BLaER1 (cell line): ENCODE results near the gene SECTM1.
"Not testable (repeated sequence)": the region's sequence is repeated elsewhere in the genome, so short reads cannot be mapped to it uniquely, and the experiment has no call there.

ENCODE experiments used
- H3K27ac ChIP-seq: shearing (Covaris generic); formaldehyde crosslinking; 2 replicates; pipeline ENCODE4 v1.8.1; 2022
- H3K27me3 ChIP-seq: shearing (Covaris generic); formaldehyde crosslinking; 2 replicates; pipeline ENCODE4 v1.8.1; 2022
- H3K36me3 ChIP-seq: shearing (Covaris generic); formaldehyde crosslinking; 2 replicates; pipeline ENCODE4 v1.8.1; 2022
- H3K4me1 ChIP-seq: shearing (Covaris generic); formaldehyde crosslinking; 2 replicates; pipeline ENCODE4 v1.8.1; 2022
- H3K4me2 ChIP-seq: shearing (Covaris generic); formaldehyde crosslinking; 2 replicates; pipeline ENCODE4 v1.8.1; 2022
- H3K4me3 ChIP-seq: shearing (Covaris generic); formaldehyde crosslinking; 2 replicates; pipeline ENCODE4 v1.8.1; 2022
- H3K9ac ChIP-seq: shearing (Covaris generic); formaldehyde crosslinking; 2 replicates; pipeline ENCODE4 v1.8.1; 2022
- H3K9me3 ChIP-seq: shearing (Covaris generic); formaldehyde crosslinking; 2 replicates; pipeline ENCODE4 v1.8.1; 2022
- H4K20me1 ChIP-seq: shearing (Covaris generic); formaldehyde crosslinking; 2 replicates; pipeline ENCODE4 v1.8.1; 2022
- Cebpa-rat ChIP-seq: shearing (Covaris generic); IDR thresholded peaks from 2 replicates; pipeline ENCODE4 v1.8.1; 2022

The SECTM1 gene

DNA sequence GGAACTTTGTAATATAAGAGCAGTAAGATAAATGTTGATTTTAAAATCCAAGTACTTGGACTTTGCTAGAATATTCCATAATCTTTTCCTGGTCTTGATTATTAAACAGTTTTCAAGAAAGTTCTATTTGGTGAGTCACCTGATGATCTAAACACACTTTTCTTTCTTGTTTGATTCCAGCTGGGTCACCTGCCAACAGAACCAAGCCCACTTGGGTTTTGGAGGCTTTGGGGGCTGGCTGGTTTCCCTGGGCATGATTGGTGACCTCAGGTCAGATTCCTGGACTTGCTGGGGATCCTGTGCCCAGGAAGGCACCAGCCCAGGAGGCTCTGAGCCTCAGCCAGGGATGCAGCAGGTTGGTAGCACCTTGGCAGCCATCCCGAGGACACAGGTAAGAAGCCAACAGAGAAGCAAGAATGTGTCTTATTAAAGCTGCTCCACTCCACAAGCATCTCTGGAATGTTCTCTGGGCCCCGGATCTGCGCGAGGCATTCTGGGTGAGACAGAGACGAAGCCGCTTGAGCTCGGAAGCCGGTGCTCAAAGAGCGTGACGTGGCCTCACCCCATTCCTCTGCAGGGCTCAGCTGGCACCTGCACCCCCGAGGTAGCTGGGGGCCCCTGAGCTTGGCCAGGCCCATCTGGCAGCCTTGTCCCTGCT lies 22.3 kb upstream of the SECTM1 start:
- H3K9ac ChIP-seq, result no peak overlapping the region
- H3K9me3 ChIP-seq, result no peaks in the 10 kb centered on the region

GRCh38 chr17:82354804-82355308 lies 21.3 kb upstream of the SECTM1 start:
- no peak overlapping the region for H3K27ac ChIP-seq
- peak overlapping the region; percentile 94 for H3K4me2 ChIP-seq
- H3K4me3 ChIP-seq, result no peak overlapping the region
- H3K27me3 ChIP-seq, result no peaks in the 10 kb centered on the region
- no peak overlapping the region for H3K9ac ChIP-seq
- H3K9me3 ChIP-seq, result no peaks in the 10 kb centered on the region
- peaks cover 81% of the 10 kb centered on the region for H3K4me1 ChIP-seq
- no peak for TF ChIP-seq Cebpa-rat
- no peaks in the 10 kb centered on the region; the same call in 1 of the 2 replicates for H4K20me1 ChIP-seq
- no peaks in the 10 kb centered on the region for H3K36me3 ChIP-seq

More for the DNA sequence above, 22.3 kb upstream of the SECTM1 start:
- no peaks in the 10 kb centered on the region for H3K36me3 ChIP-seq
- H3K4me2 ChIP-seq, result peak overlapping the region; percentile 14; the same call in 1 of the 2 replicates
- TF ChIP-seq Cebpa-rat, result no peak
- H4K20me1 ChIP-seq, result no peaks in the 10 kb centered on the region; the same call in 1 of the 2 replicates
- no peaks in the 10 kb centered on the region for H3K27me3 ChIP-seq
- H3K27ac ChIP-seq, result no peak overlapping the region
- H3K4me1 ChIP-seq, result peaks cover 71% of the 10 kb centered on the region
- H3K4me3 ChIP-seq, result no peak overlapping the region

DNA sequence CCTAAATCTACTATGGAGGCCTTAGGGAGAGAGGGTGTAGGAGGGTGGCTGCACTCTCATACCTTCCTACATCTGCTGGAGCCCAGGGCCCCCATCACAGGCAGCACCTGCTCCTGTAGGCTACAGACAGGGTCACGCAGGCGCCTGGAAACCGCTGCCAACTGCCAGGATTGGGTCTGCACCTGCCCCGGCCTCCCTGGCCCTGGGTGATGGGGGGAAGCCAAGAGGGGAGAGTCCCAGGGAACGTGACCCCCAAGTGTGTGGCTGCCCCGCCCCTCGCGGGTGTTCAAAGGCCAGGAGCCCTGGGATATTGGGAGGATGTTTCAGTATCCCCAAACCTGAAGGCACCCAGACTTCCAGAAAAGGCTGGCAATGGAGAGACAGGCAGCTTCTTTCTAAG lies 19.9 kb upstream of the SECTM1 start:
- no peak for TF ChIP-seq Cebpa-rat

GRCh38 chr17:82351713-82352488 lies 18.3 kb upstream of the SECTM1 start:
- peak overlapping the region; percentile 96 for H3K27ac ChIP-seq
- no peaks in the 10 kb centered on the region for H3K27me3 ChIP-seq
- H3K4me2 ChIP-seq, result peak overlapping the region; percentile 94
- H3K36me3 ChIP-seq, result no peaks in the 10 kb centered on the region
- peak overlapping the region; percentile 81 for H3K9ac ChIP-seq
- peaks cover 82% of the 10 kb centered on the region for H3K4me1 ChIP-seq
- no peak for TF ChIP-seq Cebpa-rat
- no peaks in the 10 kb centered on the region for H3K9me3 ChIP-seq
- no peaks in the 10 kb centered on the region; the same call in 1 of the 2 replicates for H4K20me1 ChIP-seq
- H3K4me3 ChIP-seq, result no peak overlapping the region

More for the DNA sequence above, 19.9 kb upstream of the SECTM1 start:
- Histone ChIP-seq H3K27ac (no peak overlapping the region), H3K27me3 (no peaks in the 10 kb centered on the region), H3K36me3 (no peaks in the 10 kb centered on the region), H3K9ac (no peak overlapping the region), H4K20me1 (no peaks in the 10 kb centered on the region; the same call in 1 of the 2 replicates), H3K4me2 (peak overlapping the region; percentile 94), H3K4me3 (no peak overlapping the region), H3K4me1 (peaks cover 84% of the 10 kb centered on the region), H3K9me3 (no peaks in the 10 kb centered on the region)

DNA sequence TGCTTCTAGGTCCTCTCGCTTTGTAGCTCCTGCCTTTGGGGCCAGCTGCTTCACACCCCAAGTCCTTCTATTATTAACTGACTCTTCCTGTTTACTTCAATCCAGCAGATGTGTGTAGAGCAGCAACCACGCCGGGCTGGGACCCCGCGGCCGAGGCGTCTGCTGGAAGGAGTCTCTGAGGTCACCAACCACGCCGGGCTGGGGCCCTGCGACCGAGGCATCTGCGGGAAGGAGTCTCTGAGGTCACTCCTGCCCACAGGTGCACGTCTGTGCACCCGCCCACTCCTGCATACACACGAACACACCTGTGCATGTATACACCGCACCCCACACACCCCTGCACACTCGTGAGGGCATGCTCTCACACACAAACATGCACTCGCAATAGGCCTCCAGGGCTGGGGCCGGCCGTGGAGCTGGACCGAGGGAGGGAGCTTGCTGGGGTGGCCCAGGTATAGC lies 17.7 kb upstream of the SECTM1 start:
- Histone ChIP-seq H3K4me3 (no peak overlapping the region; the same call in 1 of the 2 replicates), H3K27me3 (no peaks in the 10 kb centered on the region), H3K36me3 (no peaks in the 10 kb centered on the region), H3K27ac (peak overlapping the region; percentile 96), H3K9me3 (no peaks in the 10 kb centered on the region), H4K20me1 (no peaks in the 10 kb centered on the region; the same call in 1 of the 2 replicates), H3K4me2 (peak overlapping the region; percentile 94), H3K9ac (peak overlapping the region; percentile 81), H3K4me1 (peaks cover 82% of the 10 kb centered on the region)
- TF ChIP-seq Cebpa-rat, result no peak

DNA sequence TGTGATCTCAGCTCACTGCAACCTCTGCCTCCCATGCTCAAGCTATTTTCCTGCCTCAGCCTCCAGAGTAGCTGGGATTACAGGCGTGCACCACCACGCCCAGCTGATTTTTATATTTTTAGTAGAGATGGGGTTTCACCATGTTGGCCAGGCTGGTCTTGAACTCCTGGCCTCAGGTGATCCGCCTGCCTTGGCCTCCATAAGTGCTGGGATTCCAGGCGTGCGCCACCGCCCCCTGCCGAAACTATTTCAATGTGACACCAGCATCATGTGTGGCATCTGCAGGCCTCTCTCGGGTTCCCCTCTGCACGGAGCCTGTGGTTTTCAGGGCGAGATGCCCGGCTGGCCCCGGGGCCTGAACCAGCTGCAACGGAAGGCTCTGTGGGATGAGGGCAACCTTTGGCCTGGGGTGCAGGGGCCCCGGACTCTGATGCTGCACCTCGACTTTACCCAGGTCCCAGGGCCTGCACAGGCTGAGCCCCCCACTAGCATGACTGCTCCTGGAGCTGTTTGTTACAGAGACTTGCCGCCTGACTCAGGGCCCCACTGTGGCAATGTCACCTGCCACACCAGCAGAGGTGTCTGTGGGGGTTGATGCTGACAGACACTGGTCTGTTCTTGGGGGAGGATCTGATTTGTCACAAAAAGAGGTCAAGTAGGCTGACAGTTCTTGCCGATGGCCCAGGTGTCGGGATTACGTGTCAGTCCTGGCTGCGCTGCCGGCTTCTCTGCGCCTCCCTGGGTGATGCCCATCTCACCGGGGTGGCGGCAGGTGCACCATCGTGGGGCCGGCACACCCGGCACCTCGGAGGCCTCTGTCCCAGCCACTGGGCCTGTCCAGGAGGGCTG lies 16.8 kb upstream of the SECTM1 start:
- H3K27me3 ChIP-seq, result no peaks in the 10 kb centered on the region
- peak overlapping the region; percentile 81 for H3K9ac ChIP-seq
- peak overlapping the region; percentile 94 for H3K4me2 ChIP-seq
- no peaks in the 10 kb centered on the region for H3K36me3 ChIP-seq
- H4K20me1 ChIP-seq, result no peaks in the 10 kb centered on the region; the same call in 1 of the 2 replicates
- no peak for TF ChIP-seq Cebpa-rat
- H3K4me1 ChIP-seq, result peaks cover 81% of the 10 kb centered on the region
- no peaks in the 10 kb centered on the region for H3K9me3 ChIP-seq
- peak overlapping the region; percentile 30 for H3K4me3 ChIP-seq
- peak overlapping the region; percentile 96 for H3K27ac ChIP-seq

GRCh38 chr17:82349287-82349701 lies 15.7 kb upstream of the SECTM1 start:
- H4K20me1 ChIP-seq, result no peaks in the 10 kb centered on the region; the same call in 1 of the 2 replicates
- no peaks in the 10 kb centered on the region for H3K9me3 ChIP-seq
- peak overlapping the region; percentile 10; the same call in 1 of the 2 replicates for H3K9ac ChIP-seq
- H3K27ac ChIP-seq, result peak overlapping the region; percentile 96
- H3K4me3 ChIP-seq, result no peak overlapping the region
- peaks cover 82% of the 10 kb centered on the region for H3K4me1 ChIP-seq
- TF ChIP-seq Cebpa-rat, result no peak
- H3K27me3 ChIP-seq, result no peaks in the 10 kb centered on the region
- no peaks in the 10 kb centered on the region for H3K36me3 ChIP-seq
- peak overlapping the region; percentile 94 for H3K4me2 ChIP-seq

- Histone ChIP-seq H3K36me3 (no peaks in the 10 kb centered on the region), H4K20me1 (no peaks in the 10 kb centered on the region; the same call in 1 of the 2 replicates), H3K9ac (no peak overlapping the region), H3K4me3 (no peak overlapping the region), H3K9me3 (no peaks in the 10 kb centered on the region), H3K27ac (peak overlapping the region; percentile 96; the same call in 1 of the 2 replicates), H3K27me3 (no peaks in the 10 kb centered on the region), H3K4me2 (peak overlapping the region; percentile 94), H3K4me1 (peaks cover 80% of the 10 kb centered on the region)
- TF ChIP-seq Cebpa-rat, result no peak
Measured at GRCh38 chr17:82348866-82349265, 15.3 kb upstream of the SECTM1 start.

GRCh38 chr17:82348434-82348833 lies 14.9 kb upstream of the SECTM1 start:
- no peak for TF ChIP-seq Cebpa-rat
- H3K4me3 ChIP-seq, result no peak overlapping the region

DNA sequence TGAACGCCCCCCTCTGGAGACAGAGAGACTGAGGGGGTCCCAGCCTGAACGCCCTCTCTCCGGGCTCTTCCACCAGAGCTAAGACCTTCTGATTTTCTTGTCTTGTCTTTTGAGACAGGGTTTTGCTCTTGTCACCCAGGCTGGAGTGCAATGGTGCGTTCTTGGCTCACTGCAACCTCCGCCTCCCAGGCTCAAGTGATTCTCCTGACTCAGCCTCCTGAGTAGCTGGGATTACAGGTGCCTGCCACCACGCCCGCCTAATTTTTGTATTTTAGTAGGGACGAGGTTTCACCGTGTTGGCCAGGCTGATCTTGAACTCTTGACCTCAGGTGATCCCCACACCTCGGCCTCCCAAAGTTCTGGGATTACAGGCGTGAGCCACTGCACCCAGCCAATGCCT lies 14.4 kb upstream of the SECTM1 start:
- not testable (repeated sequence) for H3K4me3 ChIP-seq, H3K9me3 ChIP-seq, H3K27ac ChIP-seq, H4K20me1 ChIP-seq, H3K36me3 ChIP-seq, H3K27me3 ChIP-seq, H3K9ac ChIP-seq
- Histone ChIP-seq H3K4me2 (peak overlapping the region; percentile 94; the same call in 1 of the 2 replicates), H3K4me1 (peaks cover 71% of the 10 kb centered on the region)

More at GRCh38 chr17:82348434-82348833, 14.9 kb upstream of the SECTM1 start:
- peaks cover 75% of the 10 kb centered on the region for H3K4me1 ChIP-seq
- no peaks in the 10 kb centered on the region for H3K9me3 ChIP-seq
- no peaks in the 10 kb centered on the region; the same call in 1 of the 2 replicates for H4K20me1 ChIP-seq
- no peak overlapping the region for H3K27ac ChIP-seq
- no peaks in the 10 kb centered on the region for H3K36me3 ChIP-seq
- no peaks in the 10 kb centered on the region for H3K27me3 ChIP-seq
- H3K4me2 ChIP-seq, result peak overlapping the region; percentile 94; the same call in 1 of the 2 replicates
- H3K9ac ChIP-seq, result no peak overlapping the region
